ENCODE data around the gene PPFIBP2. TPM values are rescaled to one million over a fixed set of nuclear protein-coding genes. Genes with fewer than 3 reads are reported as not detected.

Gene PPFIBP2
- total and polyA plus RNA-seq, 10 of the 15 experiments (the other 5 are each of a cell fraction or from before 2014, with no cell fraction given): 17.3 to 56.3 (median 39.2) TPM

- RAD21 ChIA-PET (ENCODE audit: unreplicated experiment): interaction anchor here (1.3 kb wide), 1 partner anchor 10 kb away, joined by 3 read pairs; no protein-coding TSS in a partner anchor
- Histone ChIP-seq H4K20me1 (ENCODE audit: control insufficient read depth, insufficient read depth) (no peaks in the 10 kb centered on the region), H3K27me3 (replicated peaks in 1 of 2; ENCODE audit: control insufficient read depth in 2 of 2, insufficient read depth in 2 of 2, low read length in 1 of 2) (no peaks in the 10 kb centered on the region), H3K9me3 (replicated peaks; ENCODE audit: control insufficient read depth, insufficient read depth, low read length) (no peaks in the 10 kb centered on the region), H3K4me3 (no peak overlapping the region), H3K79me2 (ENCODE audit: control insufficient read depth, insufficient read depth, low read length) (peaks cover 2% of the 10 kb centered on the region), H3K4me1 (ENCODE audit: control insufficient read depth, insufficient read depth, low read length) (peaks cover 38% of the 10 kb centered on the region), H3K27ac (ENCODE audit: control insufficient read depth, insufficient read depth) (no peak overlapping the region), H3K36me3 (ENCODE audit: control insufficient read depth in 2 of 2, insufficient read depth in 2 of 2, low read length in 1 of 2) (peaks cover 3 to 14% of the 10 kb centered on the region in 2 experiments; a peak in 2 of 4 replicates), H2AFZ (ENCODE audit: control insufficient read depth, low read depth, low read length) (no peak overlapping the region), H3K4me2 (ENCODE audit: control insufficient read depth, insufficient read depth) (no peak overlapping the region), H3K9ac (ENCODE audit: control insufficient read depth, insufficient read depth, low read length) (no peak overlapping the region)
- ATAC-seq (no peak), FAIRE-seq (no peak), DNase-seq (ENCODE audit: low read depth, low spot score) (no peak)
- TF ChIP-seq CTCF (IDR thresholded peaks at IDR 0.05 in 2 of 3, conservative IDR thresholded peaks at IDR 0.05 in 1 of 3; ENCODE audit: control insufficient read depth in 2 of 3, extremely low read depth in 1 of 3, insufficient read depth in 1 of 3, low read depth in 3 of 3, low read length in 3 of 3) (no peak), IKZF2 (IDR thresholded peaks at IDR 0.05) (no peak), RELA (IDR thresholded peaks at IDR 0.05; ENCODE audit: borderline replicate concordance, partially characterized antibody) (no peak)
- WGBS (ENCODE audit: insufficient coverage, insufficient replicate concordance, low lambda C conversion rate, missing lambda C conversion rate): 93% methylated on average over 2 of the region's 2 CpGs
- in situ Hi-C loops (cut with MboI) (no loop called here), intact Hi-C loops (cut with micrococcal nuclease; ENCODE audit: unreplicated experiment) (no loop called here)
- SMC1A ChIA-PET (ENCODE audit: uncharacterized antibody, unreplicated experiment): interaction anchor here (1.2 to 1.6 kb wide), 3 partner anchors 33 to 68 kb away, joined by 3 to 6 read pairs (median 4); no protein-coding TSS in a partner anchor
- POLR2A ChIA-PET: no interaction called here
- BruUV-seq (replicated peaks): no TSS peak
- CTCF ChIA-PET: interaction anchor here (0.7 to 1.2 kb wide), 4 partner anchors 10 to 86 kb away, joined by 3 to 4 read pairs (median 4); no protein-coding TSS in a partner anchor
These were observed 67.3 kb downstream of the PPFIBP2 start for GRCh38 chr11:7581021-7581590.

All from GM12878 (cell line).